Gastroesophageal sphincter (tissue), 3 donors: Measurements from ENCODE around the gene HIVEP2.

ENCODE experiments used
- CTCF ChIP-seq, 4 experiments: fragments of 200-600 bp in 2 of 4; fragments of 450-650 bp in 2 of 4; sonication (generic) in 1 of 4; IDR thresholded peaks; one replicate each; pipeline ENCODE4 v1.5.1; 2017 to 2019; ENCODE audit warnings: antibody characterized with exemption in 4 of 4, mild to moderate bottlenecking in 2 of 4, moderate library complexity in 2 of 4
- EP300 ChIP-seq: sonication (generic); formaldehyde crosslinking; IDR thresholded peaks from one replicate; pipeline ENCODE4 v1.6.1; 2017; ENCODE audit warnings: antibody characterized with exemption, mild to moderate bottlenecking
- POLR2A ChIP-seq, 2 donors: fragments of 450-650 bp; IDR thresholded peaks; one replicate each; pipeline ENCODE4 v1.6.1; 2017; ENCODE audit warnings: antibody characterized with exemption in 2 of 2, mild to moderate bottlenecking in 2 of 2, moderate library complexity in 1 of 2
- POLR2AphosphoS5 ChIP-seq: sonication (generic); formaldehyde crosslinking; IDR thresholded peaks from one replicate; pipeline ENCODE4 v1.6.1; 2017; ENCODE audit warnings: antibody characterized with exemption

GRCh38 chr6:142841915-142842314, 103.1 kb downstream of the HIVEP2 start:
- no peak for TF ChIP-seq POLR2A (IDR thresholded peaks at IDR 0.05)
- no peak for TF ChIP-seq CTCF (IDR thresholded peaks at IDR 0.05)
- TF ChIP-seq POLR2AphosphoS5, result no peak
- no peak for TF ChIP-seq EP300
